Epithelial cell of proximal tubule (primary cell): Measurements from ENCODE around the gene OR3A1. TPM values are rescaled to one million over a fixed set of nuclear protein-coding genes. Genes with fewer than 3 reads are reported as not detected.
"Not testable (repeated sequence)": the region's sequence is repeated elsewhere in the genome, so short reads cannot be mapped to it uniquely, and the experiment has no call there.

Source experiments
- DNase-seq: peaks from one replicate; pipeline ENCODE4 v3.0.0-alpha.2; 2011; ENCODE audit warnings: low read depth
- H3K4me3 ChIP-seq: 2 replicates; pipeline ENCODE4 v1.5.1; 2011; ENCODE audit warnings: low read depth, mild to moderate bottlenecking, low read length
- total RNA-seq: library from RNA; depleted of rRNA; stranded (reverse); fragments of >200 nt; gene quantifications from 2 replicates; pipeline ENCODE4 v1.2.3, GENCODE V29; 2015
- TF ChIP-seq, protein P1 (sequence below): conservative IDR thresholded peaks from 2 replicates; pipeline ENCODE4 v1.5.1; 2012; ENCODE audit warnings: low read depth, mild to moderate bottlenecking, low read length

OR3A1 gene
- total RNA-seq, 1 donor from 2014 or later = not detected

GRCh38 chr17:3282901-3283300, 15.3 kb downstream of the OR3A1 start:
- H3K4me3 ChIP-seq = no peak overlapping the region
- TF ChIP-seq, protein P1, sequence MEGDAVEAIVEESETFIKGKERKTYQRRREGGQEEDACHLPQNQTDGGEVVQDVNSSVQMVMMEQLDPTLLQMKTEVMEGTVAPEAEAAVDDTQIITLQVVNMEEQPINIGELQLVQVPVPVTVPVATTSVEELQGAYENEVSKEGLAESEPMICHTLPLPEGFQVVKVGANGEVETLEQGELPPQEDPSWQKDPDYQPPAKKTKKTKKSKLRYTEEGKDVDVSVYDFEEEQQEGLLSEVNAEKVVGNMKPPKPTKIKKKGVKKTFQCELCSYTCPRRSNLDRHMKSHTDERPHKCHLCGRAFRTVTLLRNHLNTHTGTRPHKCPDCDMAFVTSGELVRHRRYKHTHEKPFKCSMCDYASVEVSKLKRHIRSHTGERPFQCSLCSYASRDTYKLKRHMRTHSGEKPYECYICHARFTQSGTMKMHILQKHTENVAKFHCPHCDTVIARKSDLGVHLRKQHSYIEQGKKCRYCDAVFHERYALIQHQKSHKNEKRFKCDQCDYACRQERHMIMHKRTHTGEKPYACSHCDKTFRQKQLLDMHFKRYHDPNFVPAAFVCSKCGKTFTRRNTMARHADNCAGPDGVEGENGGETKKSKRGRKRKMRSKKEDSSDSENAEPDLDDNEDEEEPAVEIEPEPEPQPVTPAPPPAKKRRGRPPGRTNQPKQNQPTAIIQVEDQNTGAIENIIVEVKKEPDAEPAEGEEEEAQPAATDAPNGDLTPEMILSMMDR = no peak
- DNase-seq = no peak

DNA sequence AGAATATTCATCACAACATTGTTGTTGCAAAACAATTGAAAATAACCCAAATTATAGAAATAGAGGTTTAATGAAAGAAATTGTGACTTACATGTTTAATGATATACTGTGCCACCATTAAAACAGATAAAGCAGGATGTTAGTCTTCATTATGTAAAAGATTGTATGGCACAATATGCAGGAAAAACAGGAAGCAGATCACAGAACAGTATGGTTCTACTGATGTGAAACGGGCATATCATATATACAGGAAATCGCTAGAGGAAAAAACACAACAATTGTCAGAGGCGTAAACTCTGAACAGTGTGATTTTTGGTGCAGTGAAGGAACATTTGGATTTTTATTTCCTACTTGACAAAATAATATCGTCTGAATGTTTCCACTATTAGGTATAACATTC, 22.0 kb downstream of the OR3A1 start:
- no peak for DNase-seq
- no peak overlapping the region for H3K4me3 ChIP-seq
- TF ChIP-seq, protein P1 = no peak

DNA sequence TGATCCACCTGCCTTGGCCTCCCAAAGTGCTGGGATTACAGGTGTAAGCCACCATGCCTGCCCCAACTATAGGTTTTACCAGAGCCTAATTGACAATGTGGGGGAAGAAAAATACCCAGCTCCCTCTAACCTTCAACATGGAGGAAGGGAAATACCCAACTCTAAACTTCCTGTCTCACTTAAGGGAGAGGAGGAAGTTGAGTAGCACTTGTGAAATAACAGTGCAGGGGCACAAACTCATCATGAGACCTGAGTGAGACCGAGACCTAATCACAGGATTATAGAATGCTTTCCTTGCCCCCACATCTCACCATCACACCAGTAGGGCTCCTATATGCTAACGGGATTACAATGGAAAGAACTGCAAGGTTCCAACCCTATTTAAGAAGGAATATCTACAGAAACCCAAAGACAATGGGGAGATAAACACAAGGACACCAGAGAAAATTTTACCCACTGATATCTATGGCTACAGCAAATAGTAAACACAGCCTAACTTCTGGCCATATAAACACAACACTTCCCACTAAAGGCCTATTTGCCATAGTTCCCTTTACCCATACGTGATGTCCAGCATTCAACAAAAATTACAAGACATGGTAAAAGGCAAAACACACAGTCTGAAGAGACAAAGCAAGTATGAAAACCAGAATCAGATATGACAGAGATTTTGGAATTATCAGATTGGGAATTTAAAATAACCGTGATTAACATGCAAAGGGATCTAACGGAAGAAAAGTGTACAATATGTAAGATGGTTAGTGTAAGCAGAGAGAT, 26.9 kb downstream of the OR3A1 start:
- TF ChIP-seq, protein P1 = no peak
- H3K4me3 ChIP-seq = no peak overlapping the region
- DNase-seq = no peak

DNA sequence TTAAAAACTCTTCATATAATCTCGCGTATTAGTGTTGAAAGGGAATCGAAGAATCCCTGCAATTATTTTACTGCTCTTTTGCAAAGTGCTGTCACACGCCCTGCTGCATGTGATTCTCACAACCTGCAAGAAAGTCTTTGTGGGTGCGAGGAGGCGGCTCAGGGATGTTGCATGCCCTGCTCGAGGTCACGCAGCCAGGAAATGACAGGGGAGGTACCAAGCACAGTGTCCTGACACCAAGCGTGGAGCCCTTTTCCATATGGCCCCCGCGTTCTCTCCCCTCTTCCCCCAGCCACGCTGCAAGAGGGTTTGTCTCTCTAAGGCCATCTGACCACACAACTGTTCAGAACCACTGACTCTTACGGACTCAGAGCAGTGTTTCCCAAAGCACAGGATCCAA, 37.6 kb downstream of the OR3A1 start:
- no peak overlapping the region for H3K4me3 ChIP-seq
- TF ChIP-seq, protein P1 = no peak
- DNase-seq = no peak

- TF ChIP-seq, protein P1 = no peak
- DNase-seq = no peak
- no peak overlapping the region for H3K4me3 ChIP-seq
Measured at GRCh38 chr17:3260163-3260562, 38.0 kb downstream of the OR3A1 start.

GRCh38 chr17:3256575-3256974, 41.6 kb downstream of the OR3A1 start:
- TF ChIP-seq, protein P1 = no peak
- no peak overlapping the region for H3K4me3 ChIP-seq
- DNase-seq = no peak

- not testable (repeated sequence) for DNase-seq, H3K4me3 ChIP-seq
Measured at GRCh38 chr17:3249013-3249412, 49.1 kb downstream of the OR3A1 start.

GRCh38 chr17:3244841-3245240, 53.3 kb downstream of the OR3A1 start:
- not testable (repeated sequence) for DNase-seq, H3K4me3 ChIP-seq

GRCh38 chr17:3241044-3241443, 57.1 kb downstream of the OR3A1 start:
- H3K4me3 ChIP-seq, DNase-seq: not testable (repeated sequence)
